SK-N-SH treated with all-trans-retinoic acid at 6 μM for 48 hours (cell line): Measurements from ENCODE around the gene RNF166.

ENCODE experiments used
- ATAC-seq: fragments of 200-7000 bp; cut with Tn5 transposase; 3 replicates; pipeline ENCODE4 v1.9.1; 2020; ENCODE audit warnings: mild to moderate bottlenecking, moderate library complexity
- BACH2 ChIP-seq: fragments of 250-450 bp; sonication (Bioruptor Pico); IDR thresholded peaks from 2 replicates; pipeline ENCODE4 v1.9.0; 2021; ENCODE audit warnings: mild to moderate bottlenecking, borderline replicate concordance
- CSDC2 ChIP-seq: fragments of 250-450 bp; sonication (Bioruptor Pico); IDR thresholded peaks from 2 replicates; pipeline ENCODE4 v1.5.0; 2020; ENCODE audit warnings: mild to moderate bottlenecking, moderate library complexity
- ESRRG ChIP-seq: fragments of 250-450 bp; sonication (Bioruptor Pico); IDR thresholded peaks from 2 replicates; pipeline ENCODE4 v1.6.1; 2021; ENCODE audit warnings: mild to moderate bottlenecking
- GLIS3 ChIP-seq: fragments of 250-450 bp; sonication (Bioruptor Pico); IDR thresholded peaks from 2 replicates; pipeline ENCODE4 v1.5.0; 2020; ENCODE audit warnings: mild to moderate bottlenecking, moderate library complexity
- OSR1 ChIP-seq: fragments of 250-450 bp; sonication (Bioruptor Pico); IDR thresholded peaks from 2 replicates; pipeline ENCODE4 v1.8.0; 2022; ENCODE audit warnings: moderate library complexity, mild to moderate bottlenecking, inconsistent platforms
- PPARA ChIP-seq: fragments of 250-450 bp; sonication (Bioruptor Pico); IDR thresholded peaks from 2 replicates; pipeline ENCODE4 v1.5.0; 2020; ENCODE audit warnings: mild to moderate bottlenecking, borderline replicate concordance
- RARB ChIP-seq: fragments of 250-450 bp; sonication (Bioruptor Pico); IDR thresholded peaks from 2 replicates; pipeline ENCODE4 v1.8.0; 2021; ENCODE audit warnings: mild to moderate bottlenecking, moderate library complexity
- SNAI2 ChIP-seq: fragments of 250-450 bp; sonication (Bioruptor Pico); IDR thresholded peaks from 2 replicates; pipeline ENCODE4 v1.5.0; 2020; ENCODE audit warnings: mild to moderate bottlenecking, moderate library complexity
- TCF4 ChIP-seq: fragments of 250-450 bp; sonication (Bioruptor Pico); IDR thresholded peaks from 2 replicates; pipeline ENCODE4 v1.8.0; 2021; ENCODE audit warnings: mild to moderate bottlenecking, moderate library complexity, borderline replicate concordance
- TOX ChIP-seq: fragments of 250-450 bp; sonication (Bioruptor Pico); IDR thresholded peaks from 2 replicates; pipeline ENCODE4 v1.8.0; 2021; ENCODE audit warnings: mild to moderate bottlenecking, moderate library complexity, borderline replicate concordance
- ZFP3 ChIP-seq: fragments of 250-450 bp; sonication (Bioruptor Pico); IDR thresholded peaks from 2 replicates; pipeline ENCODE4 v1.5.0; 2020; ENCODE audit warnings: mild to moderate bottlenecking, moderate library complexity
- ZFP30 ChIP-seq: fragments of 450-650 bp; formaldehyde crosslinking; IDR thresholded peaks from 2 replicates; pipeline ENCODE4 v1.5.0; 2022; ENCODE audit warnings: mild to moderate bottlenecking, moderate library complexity
- ZNF565 ChIP-seq: fragments of 450-650 bp; formaldehyde crosslinking; conservative IDR thresholded peaks from 2 replicates; pipeline ENCODE4 v1.5.0; 2020; ENCODE audit warnings: low read depth, mild to moderate bottlenecking, moderate library complexity
- ZNF70 ChIP-seq: fragments of 450-650 bp; formaldehyde crosslinking; IDR thresholded peaks from 2 replicates; pipeline ENCODE4 v1.5.0; 2020; ENCODE audit warnings: mild to moderate bottlenecking, moderate library complexity
- ZNF8 ChIP-seq: fragments of 450-650 bp; formaldehyde crosslinking; IDR thresholded peaks from 2 replicates; pipeline ENCODE4 v1.5.0; 2020; ENCODE audit warnings: mild to moderate bottlenecking, moderate library complexity
- TF ChIP-seq, protein P1 (sequence below): fragments of 250-450 bp; sonication (Bioruptor Pico); IDR thresholded peaks from 2 replicates; pipeline ENCODE4 v1.5.1; 2021; ENCODE audit warnings: mild to moderate bottlenecking, moderate library complexity
- TF ChIP-seq, protein P2 (sequence below): fragments of 250-450 bp; sonication (Bioruptor Pico); IDR thresholded peaks from 2 replicates; pipeline ENCODE4 v1.5.1; 2020; ENCODE audit warnings: low read depth, mild to moderate bottlenecking, moderate library complexity
- TF ChIP-seq, protein P3 (sequence below): fragments of 250-450 bp; sonication (Bioruptor Pico); IDR thresholded peaks from 2 replicates; pipeline ENCODE4 v1.8.0; 2021; ENCODE audit warnings: low read depth, mild to moderate bottlenecking, moderate library complexity, borderline replicate concordance
- TF ChIP-seq, protein P4 (sequence below): fragments of 250-450 bp; sonication (Bioruptor Pico); IDR thresholded peaks from 2 replicates; pipeline ENCODE4 v1.8.0; 2020; ENCODE audit warnings: mild to moderate bottlenecking, moderate library complexity, borderline replicate concordance
- TF ChIP-seq, protein P5 (sequence below): fragments of 250-450 bp; sonication (Bioruptor Pico); IDR thresholded peaks from 2 replicates; pipeline ENCODE4 v1.5.0; 2020; ENCODE audit warnings: mild to moderate bottlenecking, moderate library complexity

RNF166 gene

DNA sequence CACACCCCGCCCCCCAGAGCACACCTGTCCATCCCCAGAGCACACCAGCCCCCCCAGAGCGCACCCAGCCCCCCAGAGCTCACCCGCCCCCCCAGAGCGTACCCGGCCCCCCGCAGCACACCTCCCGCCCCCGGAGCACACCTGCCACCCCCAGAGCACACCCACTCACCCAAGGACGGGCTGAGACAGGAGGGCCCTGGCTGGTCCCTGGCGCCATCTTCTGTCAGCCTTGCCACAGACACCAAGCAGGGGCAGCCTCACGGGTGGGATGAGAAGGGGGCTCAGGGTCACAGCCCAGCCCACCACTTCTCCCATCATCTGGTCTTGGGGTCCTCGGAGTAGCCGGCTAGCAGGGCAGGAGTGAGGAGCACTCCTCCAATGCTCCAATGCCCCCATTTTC lies 47.0 kb upstream of the RNF166 start:
- TF ChIP-seq ZNF8 (CRISPR knock-in tag): no peak
- TF ChIP-seq, all 23 proteins: peak for 0
- no peak for ATAC-seq

DNA sequence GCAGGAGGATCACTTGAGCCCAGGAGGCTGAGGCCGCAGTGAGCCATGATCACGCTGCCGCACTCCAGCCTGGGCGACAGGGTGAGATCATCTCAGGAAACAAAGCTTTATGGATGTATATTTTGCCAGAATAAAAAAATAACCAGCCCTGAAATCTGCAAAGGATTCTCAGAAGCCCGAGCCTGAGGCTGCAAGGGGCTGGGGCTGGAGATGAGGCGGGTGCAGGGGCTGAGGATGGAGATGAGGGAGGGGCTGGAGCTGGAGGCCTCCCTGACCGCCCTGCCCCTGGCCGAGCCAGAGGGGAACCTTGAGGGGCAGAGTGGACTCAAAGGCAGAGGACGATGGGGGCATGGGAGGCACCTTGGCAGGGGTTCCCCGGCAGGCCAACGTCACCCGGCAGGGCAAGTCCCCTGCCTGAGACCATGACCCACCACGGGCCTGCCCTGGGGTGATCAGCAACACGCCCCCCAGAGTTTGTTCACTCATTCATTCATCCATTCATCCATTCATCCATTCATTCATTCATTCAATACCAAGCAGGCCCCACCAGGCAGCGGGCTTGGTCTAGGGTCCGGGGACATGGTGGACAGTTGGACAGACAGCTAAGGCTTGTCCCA lies 46.3 kb upstream of the RNF166 start:
- TF ChIP-seq BACH2 (CRISPR knock-in tag): no peak
- TF ChIP-seq ZFP3 (CRISPR knock-in tag): no peak
- no peak for TF ChIP-seq ZNF70 (CRISPR knock-in tag)
- TF ChIP-seq ZNF8 (CRISPR knock-in tag): no peak
- TF ChIP-seq, protein P1, sequence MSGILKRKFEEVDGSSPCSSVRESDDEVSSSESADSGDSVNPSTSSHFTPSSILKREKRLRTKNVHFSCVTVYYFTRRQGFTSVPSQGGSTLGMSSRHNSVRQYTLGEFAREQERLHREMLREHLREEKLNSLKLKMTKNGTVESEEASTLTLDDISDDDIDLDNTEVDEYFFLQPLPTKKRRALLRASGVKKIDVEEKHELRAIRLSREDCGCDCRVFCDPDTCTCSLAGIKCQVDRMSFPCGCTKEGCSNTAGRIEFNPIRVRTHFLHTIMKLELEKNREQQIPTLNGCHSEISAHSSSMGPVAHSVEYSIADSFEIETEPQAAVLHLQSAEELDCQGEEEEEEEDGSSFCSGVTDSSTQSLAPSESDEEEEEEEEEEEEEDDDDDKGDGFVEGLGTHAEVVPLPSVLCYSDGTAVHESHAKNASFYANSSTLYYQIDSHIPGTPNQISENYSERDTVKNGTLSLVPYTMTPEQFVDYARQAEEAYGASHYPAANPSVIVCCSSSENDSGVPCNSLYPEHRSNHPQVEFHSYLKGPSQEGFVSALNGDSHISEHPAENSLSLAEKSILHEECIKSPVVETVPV (CRISPR knock-in tag): no peak
- TF ChIP-seq, protein P2, sequence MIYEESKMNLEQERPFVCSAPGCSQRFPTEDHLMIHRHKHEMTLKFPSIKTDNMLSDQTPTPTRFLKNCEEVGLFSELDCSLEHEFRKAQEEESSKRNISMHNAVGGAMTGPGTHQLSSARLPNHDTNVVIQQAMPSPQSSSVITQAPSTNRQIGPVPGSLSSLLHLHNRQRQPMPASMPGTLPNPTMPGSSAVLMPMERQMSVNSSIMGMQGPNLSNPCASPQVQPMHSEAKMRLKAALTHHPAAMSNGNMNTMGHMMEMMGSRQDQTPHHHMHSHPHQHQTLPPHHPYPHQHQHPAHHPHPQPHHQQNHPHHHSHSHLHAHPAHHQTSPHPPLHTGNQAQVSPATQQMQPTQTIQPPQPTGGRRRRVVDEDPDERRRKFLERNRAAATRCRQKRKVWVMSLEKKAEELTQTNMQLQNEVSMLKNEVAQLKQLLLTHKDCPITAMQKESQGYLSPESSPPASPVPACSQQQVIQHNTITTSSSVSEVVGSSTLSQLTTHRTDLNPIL (CRISPR knock-in tag): no peak
- no peak for TF ChIP-seq RARB
- ATAC-seq: no peak

DNA sequence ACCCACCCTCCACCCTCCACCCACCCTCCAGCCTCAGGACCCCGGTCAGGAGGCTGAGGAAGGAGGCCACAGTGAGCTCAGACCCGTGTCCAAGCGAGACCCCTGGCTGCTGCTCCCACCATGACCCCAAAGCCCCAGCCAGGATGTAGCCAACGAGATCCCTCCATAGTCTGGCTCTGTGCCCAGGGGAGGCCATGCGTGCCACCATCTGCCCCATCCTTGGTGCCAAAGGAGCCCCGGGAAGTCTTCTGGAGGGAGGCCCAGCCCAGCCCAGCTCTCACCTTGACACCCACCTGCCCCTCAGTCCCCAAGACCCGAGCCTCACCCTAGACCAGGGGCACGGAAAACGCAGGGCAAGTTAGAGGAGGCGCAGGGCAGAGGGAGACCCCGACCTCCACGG lies 44.6 kb upstream of the RNF166 start:
- TF ChIP-seq CSDC2 (CRISPR knock-in tag) (no peak), PPARA (no peak), TOX (CRISPR knock-in tag) (no peak), SNAI2 (no peak), TCF4 (CRISPR knock-in tag) (no peak), ZNF8 (CRISPR knock-in tag) (no peak), ZFP30 (CRISPR knock-in tag) (no peak), ZNF565 (CRISPR knock-in tag) (no peak), ESRRG (CRISPR knock-in tag) (no peak), OSR1 (no peak), GLIS3 (CRISPR knock-in tag) (no peak), ZNF70 (CRISPR knock-in tag) (no peak)
- TF ChIP-seq, protein P2 (CRISPR knock-in tag): no peak
- TF ChIP-seq, protein P3, sequence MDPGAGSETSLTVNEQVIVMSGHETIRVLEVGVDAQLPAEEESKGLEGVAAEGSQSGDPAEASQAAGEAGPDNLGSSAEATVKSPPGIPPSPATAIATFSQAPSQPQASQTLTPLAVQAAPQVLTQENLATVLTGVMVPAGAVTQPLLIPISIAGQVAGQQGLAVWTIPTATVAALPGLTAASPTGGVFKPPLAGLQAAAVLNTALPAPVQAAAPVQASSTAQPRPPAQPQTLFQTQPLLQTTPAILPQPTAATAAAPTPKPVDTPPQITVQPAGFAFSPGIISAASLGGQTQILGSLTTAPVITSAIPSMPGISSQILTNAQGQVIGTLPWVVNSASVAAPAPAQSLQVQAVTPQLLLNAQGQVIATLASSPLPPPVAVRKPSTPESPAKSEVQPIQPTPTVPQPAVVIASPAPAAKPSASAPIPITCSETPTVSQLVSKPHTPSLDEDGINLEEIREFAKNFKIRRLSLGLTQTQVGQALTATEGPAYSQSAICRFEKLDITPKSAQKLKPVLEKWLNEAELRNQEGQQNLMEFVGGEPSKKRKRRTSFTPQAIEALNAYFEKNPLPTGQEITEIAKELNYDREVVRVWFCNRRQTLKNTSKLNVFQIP (CRISPR knock-in tag): no peak
- TF ChIP-seq, protein P4, sequence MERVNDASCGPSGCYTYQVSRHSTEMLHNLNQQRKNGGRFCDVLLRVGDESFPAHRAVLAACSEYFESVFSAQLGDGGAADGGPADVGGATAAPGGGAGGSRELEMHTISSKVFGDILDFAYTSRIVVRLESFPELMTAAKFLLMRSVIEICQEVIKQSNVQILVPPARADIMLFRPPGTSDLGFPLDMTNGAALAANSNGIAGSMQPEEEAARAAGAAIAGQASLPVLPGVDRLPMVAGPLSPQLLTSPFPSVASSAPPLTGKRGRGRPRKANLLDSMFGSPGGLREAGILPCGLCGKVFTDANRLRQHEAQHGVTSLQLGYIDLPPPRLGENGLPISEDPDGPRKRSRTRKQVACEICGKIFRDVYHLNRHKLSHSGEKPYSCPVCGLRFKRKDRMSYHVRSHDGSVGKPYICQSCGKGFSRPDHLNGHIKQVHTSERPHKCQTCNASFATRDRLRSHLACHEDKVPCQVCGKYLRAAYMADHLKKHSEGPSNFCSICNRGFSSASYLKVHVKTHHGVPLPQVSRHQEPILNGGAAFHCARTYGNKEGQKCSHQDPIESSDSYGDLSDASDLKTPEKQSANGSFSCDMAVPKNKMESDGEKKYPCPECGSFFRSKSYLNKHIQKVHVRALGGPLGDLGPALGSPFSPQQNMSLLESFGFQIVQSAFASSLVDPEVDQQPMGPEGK (CRISPR knock-in tag): no peak
- TF ChIP-seq, protein P5, sequence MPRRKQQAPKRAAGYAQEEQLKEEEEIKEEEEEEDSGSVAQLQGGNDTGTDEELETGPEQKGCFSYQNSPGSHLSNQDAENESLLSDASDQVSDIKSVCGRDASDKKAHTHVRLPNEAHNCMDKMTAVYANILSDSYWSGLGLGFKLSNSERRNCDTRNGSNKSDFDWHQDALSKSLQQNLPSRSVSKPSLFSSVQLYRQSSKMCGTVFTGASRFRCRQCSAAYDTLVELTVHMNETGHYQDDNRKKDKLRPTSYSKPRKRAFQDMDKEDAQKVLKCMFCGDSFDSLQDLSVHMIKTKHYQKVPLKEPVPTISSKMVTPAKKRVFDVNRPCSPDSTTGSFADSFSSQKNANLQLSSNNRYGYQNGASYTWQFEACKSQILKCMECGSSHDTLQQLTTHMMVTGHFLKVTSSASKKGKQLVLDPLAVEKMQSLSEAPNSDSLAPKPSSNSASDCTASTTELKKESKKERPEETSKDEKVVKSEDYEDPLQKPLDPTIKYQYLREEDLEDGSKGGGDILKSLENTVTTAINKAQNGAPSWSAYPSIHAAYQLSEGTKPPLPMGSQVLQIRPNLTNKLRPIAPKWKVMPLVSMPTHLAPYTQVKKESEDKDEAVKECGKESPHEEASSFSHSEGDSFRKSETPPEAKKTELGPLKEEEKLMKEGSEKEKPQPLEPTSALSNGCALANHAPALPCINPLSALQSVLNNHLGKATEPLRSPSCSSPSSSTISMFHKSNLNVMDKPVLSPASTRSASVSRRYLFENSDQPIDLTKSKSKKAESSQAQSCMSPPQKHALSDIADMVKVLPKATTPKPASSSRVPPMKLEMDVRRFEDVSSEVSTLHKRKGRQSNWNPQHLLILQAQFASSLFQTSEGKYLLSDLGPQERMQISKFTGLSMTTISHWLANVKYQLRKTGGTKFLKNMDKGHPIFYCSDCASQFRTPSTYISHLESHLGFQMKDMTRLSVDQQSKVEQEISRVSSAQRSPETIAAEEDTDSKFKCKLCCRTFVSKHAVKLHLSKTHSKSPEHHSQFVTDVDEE (CRISPR knock-in tag): no peak
- TF ChIP-seq, protein P1 (CRISPR knock-in tag): no peak
- no peak for ATAC-seq
